GM18502 (cell line): ENCODE measurements around the gene CLCN6.

Source experiments
- ATAC-seq: cut with Tn5 transposase; IDR thresholded peaks from one replicate; pipeline ENCODE4 v1.9.1; 2021; ENCODE audit warnings: mild to moderate bottlenecking; ENCODE audit not compliant: unreplicated experiment, poor library complexity

Gene CLCN6

GRCh38 chr1:11874624-11875023 is 68.6 kb downstream of the CLCN6 start:
- no peak for ATAC-seq

DNA sequence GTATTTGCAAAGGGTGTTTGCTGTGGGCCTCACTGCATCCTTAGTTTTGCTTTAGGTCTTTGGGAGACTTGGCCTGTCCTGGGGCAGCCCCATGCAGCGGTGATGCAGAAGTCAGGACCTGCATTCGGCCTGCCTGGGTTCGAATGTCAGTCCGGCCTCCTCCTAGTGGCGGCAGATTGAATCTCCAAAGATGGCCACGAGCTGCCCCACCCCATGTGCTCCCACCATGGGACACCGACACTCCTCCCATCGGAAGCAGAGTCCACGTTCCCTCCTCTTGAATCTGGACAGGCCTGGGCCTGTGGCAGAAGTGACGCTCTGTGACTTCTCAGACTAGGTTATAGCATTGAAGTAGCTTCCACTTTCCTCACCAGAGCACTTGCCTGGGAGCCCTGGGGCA is 69.1 kb downstream of the CLCN6 start:
- no peak for ATAC-seq

DNA sequence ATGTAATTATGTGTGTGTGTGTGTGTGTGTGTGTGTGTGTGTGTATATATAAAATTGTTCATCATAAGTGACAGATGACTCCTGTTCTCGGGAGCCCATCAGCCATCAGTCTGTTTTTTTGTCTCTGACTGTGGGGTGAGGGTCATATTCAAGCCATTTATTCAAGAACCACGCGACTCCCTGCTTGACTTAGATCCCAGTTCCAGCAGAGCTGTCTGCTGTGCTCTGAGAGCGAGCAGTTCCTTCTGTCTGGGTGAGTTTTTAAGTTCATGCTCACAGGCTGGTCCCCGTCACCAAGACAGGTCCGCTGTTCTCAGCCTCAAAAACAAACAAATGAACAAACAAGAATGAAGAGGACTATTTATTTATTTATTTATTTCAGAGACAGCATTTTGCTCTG is 71.1 kb downstream of the CLCN6 start:
- ATAC-seq: no peak

GRCh38 chr1:11878081-11878890 is 72.3 kb downstream of the CLCN6 start:
- no peak for ATAC-seq

DNA sequence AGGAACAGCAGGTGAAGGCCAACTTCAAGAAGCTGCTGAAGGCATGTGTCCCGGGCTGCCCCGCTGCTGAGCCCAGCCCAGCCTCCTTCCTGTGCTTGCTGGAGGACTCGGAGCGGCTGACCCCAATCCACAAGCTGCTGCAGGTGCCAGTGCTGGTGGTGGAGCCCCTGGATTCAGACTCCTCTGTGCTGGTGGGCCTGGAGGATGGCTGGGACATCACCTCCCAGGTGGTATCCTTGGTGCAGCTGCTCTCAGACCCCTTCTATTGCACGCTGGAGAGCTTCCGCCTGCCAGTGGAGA is 72.8 kb downstream of the CLCN6 start:
- ATAC-seq: no peak

DNA sequence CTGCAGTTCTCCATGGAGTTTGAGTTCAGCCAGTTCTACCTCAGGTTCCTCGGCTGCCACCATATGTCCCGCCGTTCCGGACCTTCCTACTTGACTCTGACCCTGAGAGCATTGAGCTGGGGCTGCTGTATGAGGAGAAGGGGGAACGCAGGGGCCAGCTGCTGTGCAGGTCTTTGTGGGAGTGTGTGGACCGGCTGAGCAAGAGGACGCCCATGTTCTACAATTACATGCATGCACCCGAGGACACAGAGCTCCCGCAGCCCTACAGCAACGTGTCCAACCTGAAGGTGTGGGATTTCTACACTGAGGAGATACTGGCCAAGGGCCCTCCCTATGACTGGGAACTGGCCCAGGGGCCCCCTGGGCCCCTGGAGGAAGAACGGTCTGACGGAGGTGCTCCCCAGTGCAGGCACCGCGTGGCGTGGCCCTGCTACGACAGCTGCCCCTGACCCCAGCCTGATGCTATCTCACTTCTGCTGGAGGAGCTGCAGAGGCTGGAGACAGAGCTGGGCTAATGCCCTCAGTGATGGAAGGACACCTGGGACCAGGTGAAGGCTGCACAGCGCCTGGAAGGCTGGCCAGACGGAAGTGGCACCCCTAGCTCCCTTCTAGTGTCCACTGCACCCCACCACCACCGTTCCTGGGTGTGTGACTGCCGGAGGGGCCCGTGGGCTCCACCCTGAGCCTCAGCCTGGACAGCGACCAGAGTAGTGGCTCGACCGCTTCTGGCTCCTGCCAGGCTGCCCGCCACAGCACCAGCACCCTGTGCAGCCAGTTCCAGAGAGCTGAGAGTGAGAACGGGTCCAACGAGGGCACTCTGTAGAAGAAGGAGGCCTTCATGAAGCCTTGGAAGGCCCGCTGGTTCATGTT is 73.6 kb downstream of the CLCN6 start:
- ATAC-seq: no peak

GRCh38 chr1:11880181-11880575 is 74.2 kb downstream of the CLCN6 start:
- ATAC-seq: no peak

DNA sequence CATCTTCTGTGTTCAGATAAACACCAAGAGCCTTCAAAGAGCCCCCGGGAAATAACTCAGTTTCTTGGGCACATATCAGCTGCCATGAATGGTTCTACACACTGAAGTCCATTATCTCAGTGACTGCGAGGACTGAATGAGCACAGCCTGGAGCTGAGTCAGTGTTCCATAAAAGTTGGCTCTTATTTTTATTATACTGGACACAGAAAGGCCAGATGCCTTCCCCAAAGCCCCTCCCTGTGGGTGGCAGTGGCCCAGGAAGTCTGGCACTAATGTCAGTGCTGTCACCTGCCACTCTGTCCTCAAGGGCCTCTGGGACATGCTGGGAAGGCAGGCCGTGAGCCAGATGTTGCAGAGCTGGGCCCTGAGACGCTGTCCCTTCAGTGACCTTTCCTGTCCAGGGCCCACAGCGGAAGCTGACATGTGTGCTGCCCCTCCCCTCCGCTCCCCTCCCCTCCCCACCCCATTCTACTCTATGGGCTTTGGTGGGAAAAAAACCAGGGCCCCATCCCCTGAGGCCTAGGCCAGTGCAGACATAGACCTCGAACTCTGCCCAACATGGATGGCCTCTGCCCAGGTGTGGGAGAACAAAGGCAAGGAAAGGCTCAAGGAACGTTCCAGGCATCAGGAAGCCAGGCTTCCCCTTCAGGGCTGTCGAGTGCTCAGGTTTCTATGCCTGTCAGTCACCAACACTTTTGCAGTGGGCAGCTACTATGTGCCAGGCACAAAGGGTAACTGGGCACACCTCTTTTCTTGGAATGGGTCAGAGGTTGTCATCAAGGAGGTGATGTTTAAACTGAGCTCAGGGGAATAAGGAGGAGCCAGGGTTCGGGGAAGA is 75.1 kb downstream of the CLCN6 start:
- no peak for ATAC-seq

GRCh38 chr1:11881749-11882441 is 75.9 kb downstream of the CLCN6 start:
- ATAC-seq: no peak

GRCh38 chr1:11882814-11883538 is 77.0 kb downstream of the CLCN6 start:
- no peak for ATAC-seq

DNA sequence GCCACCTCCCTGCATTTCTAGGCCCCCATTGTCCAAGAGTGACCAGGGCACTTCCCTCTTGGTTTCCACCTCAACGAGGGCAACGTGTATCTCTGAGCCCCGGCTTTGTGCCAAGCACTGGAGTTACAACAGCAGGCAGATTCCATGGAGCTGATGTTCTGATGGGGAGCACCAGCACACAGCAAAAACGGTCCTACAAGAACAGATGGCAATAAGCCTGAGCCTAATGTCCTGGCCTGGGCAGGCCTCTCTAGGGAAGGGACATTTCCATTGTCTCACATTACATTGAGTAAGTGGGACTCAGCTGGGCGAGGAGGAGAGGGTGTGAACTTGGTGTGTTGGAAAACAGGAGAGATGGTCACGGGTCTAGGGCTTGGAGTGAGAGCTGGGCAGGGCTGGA is 79.9 kb downstream of the CLCN6 start:
- no peak for ATAC-seq

DNA sequence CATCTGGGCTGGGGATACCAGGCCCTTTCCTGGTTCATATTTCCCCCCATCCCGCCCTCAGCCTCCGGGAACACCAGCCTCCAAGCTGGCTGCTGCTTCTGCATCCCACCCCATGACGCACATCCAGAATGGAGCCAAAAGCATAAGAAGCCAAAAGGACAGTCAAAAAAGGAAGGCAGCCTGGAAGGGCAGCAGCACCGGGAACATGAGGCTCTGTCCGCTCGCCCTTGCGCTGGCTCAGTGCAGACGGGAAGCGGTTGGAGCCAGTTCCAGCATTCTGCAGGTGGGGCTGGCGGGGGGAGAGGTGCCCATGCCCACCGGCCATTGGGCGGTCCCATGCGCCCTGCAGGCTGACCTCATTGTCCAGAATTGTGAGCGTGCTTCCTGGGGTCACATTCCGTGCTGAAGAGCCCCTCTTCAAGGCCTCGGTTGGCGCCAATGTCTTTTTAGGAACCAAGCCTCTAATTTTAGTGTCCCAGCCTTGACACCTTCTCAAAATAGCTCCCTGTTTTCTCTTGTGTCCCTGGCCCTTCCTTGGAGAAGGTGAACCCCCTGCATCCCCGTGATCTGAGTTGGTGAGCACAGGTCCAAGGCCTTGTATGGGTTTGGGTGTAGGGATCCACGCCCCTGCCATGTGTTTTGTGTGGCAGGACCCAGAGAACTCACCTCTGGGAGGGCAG is 81.1 kb downstream of the CLCN6 start:
- no peak for ATAC-seq

DNA sequence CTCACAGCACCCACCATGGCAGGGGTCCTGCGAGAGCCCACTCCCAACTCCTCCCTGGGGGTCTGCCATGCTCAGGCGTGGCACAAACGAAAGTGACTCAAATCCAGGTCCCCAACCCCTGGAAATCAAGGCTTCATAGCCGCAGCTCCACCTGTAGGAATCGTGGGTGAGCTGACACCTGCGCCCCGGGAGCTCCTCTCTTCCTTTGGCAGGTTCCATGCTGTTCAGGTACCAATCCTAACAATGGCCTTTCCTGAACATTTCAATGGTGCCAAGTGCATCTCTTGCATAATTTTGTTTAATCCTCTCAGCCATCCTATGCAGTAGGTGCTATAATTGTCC is 81.6 kb downstream of the CLCN6 start:
- no peak for ATAC-seq

DNA sequence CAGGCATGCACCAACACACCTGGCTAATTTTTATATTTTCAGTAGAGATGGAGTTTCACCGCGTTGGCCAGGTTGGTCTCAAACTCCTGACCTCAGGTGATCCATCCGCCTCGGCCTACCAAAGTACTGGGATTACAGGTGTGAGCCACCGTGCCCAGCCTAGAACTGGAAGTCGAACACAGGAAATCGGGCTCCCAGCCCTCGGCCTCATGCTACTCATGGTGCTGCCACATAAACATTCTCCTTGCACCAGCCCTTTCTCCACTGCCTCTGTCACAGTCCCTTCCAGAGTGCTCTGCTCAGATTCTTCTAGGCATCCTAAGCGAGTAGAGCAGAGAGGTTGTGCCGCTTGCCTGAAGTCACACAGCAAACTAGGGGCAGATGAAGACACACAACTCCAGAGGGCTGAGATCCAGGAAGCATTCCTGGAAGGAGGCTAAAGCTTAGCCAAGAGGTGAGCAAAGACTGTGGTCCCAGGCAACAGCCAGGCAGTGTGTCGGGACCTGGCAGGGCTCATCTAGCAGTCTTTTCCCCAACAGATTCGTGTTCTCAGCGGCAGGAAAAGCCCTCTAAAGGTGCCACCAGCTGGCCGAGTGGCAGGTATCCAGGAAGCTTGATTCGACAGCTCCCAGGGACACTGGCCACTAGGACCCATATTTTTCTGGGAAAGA is 82.3 kb downstream of the CLCN6 start:
- no peak for ATAC-seq

DNA sequence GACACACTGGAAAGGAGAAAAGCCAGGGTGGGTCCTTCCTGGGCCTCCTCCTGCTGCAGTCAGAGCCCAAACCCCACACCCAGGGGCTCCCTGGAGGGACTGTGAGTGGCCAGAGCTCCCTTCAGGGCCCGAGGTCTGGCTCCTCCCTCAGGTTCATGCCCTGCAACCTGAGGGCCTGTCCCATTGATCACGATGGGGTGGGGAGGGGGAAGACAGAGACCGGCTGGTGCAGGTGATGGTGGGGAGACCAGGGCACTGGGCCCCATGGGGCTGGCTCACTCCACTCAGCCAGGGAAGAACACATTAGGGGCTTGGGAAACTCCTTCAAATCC is 82.9 kb downstream of the CLCN6 start:
- no peak for ATAC-seq

- ATAC-seq: no peak
Observed at GRCh38 chr1:11891433-11892186, 85.6 kb downstream of the CLCN6 start.
